ENCODE results near the gene FLNC.

Gene FLNC

GRCh38 chr7:128882134-128882533 lies 51.9 kb downstream of the FLNC start:
- peaks cover 3% of the 10 kb centered on the region for H3K4me1 ChIP-seq (ENCODE audit: insufficient read depth, low read length, poor library complexity, severe bottlenecking)
- no peaks in the 10 kb centered on the region for H3K9me3 ChIP-seq (ENCODE audit: insufficient read depth, low read depth, low read length)
- H3K79me2 ChIP-seq (ENCODE audit: insufficient read depth, low read length): no peaks in the 10 kb centered on the region
- no peaks in the 10 kb centered on the region for H3F3A ChIP-seq (ENCODE audit: low read depth)
- no peaks in the 10 kb centered on the region for H4K20me1 ChIP-seq (ENCODE audit: insufficient read depth, low read length, poor library complexity, severe bottlenecking)
- TF ChIP-seq CTCF (conservative IDR thresholded peaks at IDR 0.05; ENCODE audit: low read length) (no peak), EZH2phosphoT487 (IDR thresholded peaks at IDR 0.05; ENCODE audit: borderline replicate concordance) (no peak)
- no peak overlapping the region for H3K4me3 ChIP-seq (ENCODE audit: low read length, poor library complexity, severe bottlenecking)
- no peak overlapping the region for H2AFZ ChIP-seq (ENCODE audit: low read length)
- no peak overlapping the region for H3K9ac ChIP-seq (ENCODE audit: low read depth, low read length, poor library complexity, severe bottlenecking)
- H3K9me2 ChIP-seq (replicated peaks; ENCODE audit: low read depth, low read length): no peaks in the 10 kb centered on the region
- no peaks in the 10 kb centered on the region for H3K27me3 ChIP-seq (ENCODE audit: insufficient read depth, low read length, poor library complexity, severe bottlenecking)
- no peak overlapping the region for H3K4me2 ChIP-seq (ENCODE audit: low read depth, low read length, poor library complexity, severe bottlenecking)
- no peaks in the 10 kb centered on the region for H3K36me3 ChIP-seq (ENCODE audit: insufficient read depth, low read length)

GRCh38 chr7:128883622-128884448 lies 53.6 kb downstream of the FLNC start:
- Histone ChIP-seq H3K27me3 (ENCODE audit: insufficient read depth, low read length, poor library complexity, severe bottlenecking) (no peaks in the 10 kb centered on the region), H3K9ac (ENCODE audit: low read depth, low read length, poor library complexity, severe bottlenecking) (no peak overlapping the region), H3K4me3 (ENCODE audit: low read length, poor library complexity, severe bottlenecking) (no peak overlapping the region), H3K9me3 (ENCODE audit: insufficient read depth, low read depth, low read length) (no peaks in the 10 kb centered on the region), H3K4me2 (ENCODE audit: low read depth, low read length, poor library complexity, severe bottlenecking) (no peak overlapping the region), H3K36me3 (ENCODE audit: insufficient read depth, low read length) (no peaks in the 10 kb centered on the region), H3K9me2 (replicated peaks; ENCODE audit: low read depth, low read length) (no peaks in the 10 kb centered on the region), H2AFZ (ENCODE audit: low read length) (no peak overlapping the region), H4K20me1 (ENCODE audit: insufficient read depth, low read length, poor library complexity, severe bottlenecking) (no peaks in the 10 kb centered on the region), H3K4me1 (ENCODE audit: insufficient read depth, low read length, poor library complexity, severe bottlenecking) (no peaks in the 10 kb centered on the region), H3F3A (ENCODE audit: low read depth) (no peaks in the 10 kb centered on the region), H3K79me2 (ENCODE audit: insufficient read depth, low read length) (no peaks in the 10 kb centered on the region)
- TF ChIP-seq CTCF (conservative IDR thresholded peaks at IDR 0.05; ENCODE audit: low read length): peak; percentile 88
- TF ChIP-seq EZH2phosphoT487 (IDR thresholded peaks at IDR 0.05; ENCODE audit: borderline replicate concordance): no peak

- Histone ChIP-seq H3K4me2 (ENCODE audit: low read depth, low read length, poor library complexity, severe bottlenecking) (no peak overlapping the region), H3K27me3 (ENCODE audit: insufficient read depth, low read length, poor library complexity, severe bottlenecking) (no peaks in the 10 kb centered on the region), H3K9me3 (ENCODE audit: insufficient read depth, low read depth, low read length) (no peaks in the 10 kb centered on the region), H3K9me2 (replicated peaks; ENCODE audit: low read depth, low read length) (no peaks in the 10 kb centered on the region), H3K36me3 (ENCODE audit: insufficient read depth, low read length) (no peaks in the 10 kb centered on the region), H4K20me1 (ENCODE audit: insufficient read depth, low read length, poor library complexity, severe bottlenecking) (no peaks in the 10 kb centered on the region), H3F3A (ENCODE audit: low read depth) (no peaks in the 10 kb centered on the region), H3K4me1 (ENCODE audit: insufficient read depth, low read length, poor library complexity, severe bottlenecking) (no peaks in the 10 kb centered on the region), H3K9ac (ENCODE audit: low read depth, low read length, poor library complexity, severe bottlenecking) (no peak overlapping the region), H3K79me2 (ENCODE audit: insufficient read depth, low read length) (no peaks in the 10 kb centered on the region), H2AFZ (ENCODE audit: low read length) (no peak overlapping the region), H3K4me3 (ENCODE audit: low read length, poor library complexity, severe bottlenecking) (no peak overlapping the region)
- TF ChIP-seq EZH2phosphoT487 (IDR thresholded peaks at IDR 0.05; ENCODE audit: borderline replicate concordance) (no peak), CTCF (conservative IDR thresholded peaks at IDR 0.05; ENCODE audit: low read length) (no peak)
Measured at GRCh38 chr7:128884561-128885369, 54.6 kb downstream of the FLNC start.
